Fibroblast of skin of right biceps (primary cell): ENCODE measurements around the gene TCF7.

Experiments
- DNase-seq: peaks from one replicate; pipeline ENCODE4 v3.0.0-alpha.2; 2013

TCF7 gene

GRCh38 chr5:134188092-134188491, 73.6 kb downstream of the TCF7 start:
- DNase-seq, result no peak

GRCh38 chr5:134189031-134189430, 74.5 kb downstream of the TCF7 start:
- DNase-seq, result no peak

- no peak for DNase-seq
Observed at GRCh38 chr5:134195666-134196065, 81.2 kb downstream of the TCF7 start.
